ENCODE data around the gene PNPT1. TPM values are rescaled to one million over a fixed set of nuclear protein-coding genes. Genes with fewer than 3 reads are reported as not detected.

PNPT1 gene
- total RNA-seq, 1 experiment from 2014 or later: 33.4 TPM

DNA sequence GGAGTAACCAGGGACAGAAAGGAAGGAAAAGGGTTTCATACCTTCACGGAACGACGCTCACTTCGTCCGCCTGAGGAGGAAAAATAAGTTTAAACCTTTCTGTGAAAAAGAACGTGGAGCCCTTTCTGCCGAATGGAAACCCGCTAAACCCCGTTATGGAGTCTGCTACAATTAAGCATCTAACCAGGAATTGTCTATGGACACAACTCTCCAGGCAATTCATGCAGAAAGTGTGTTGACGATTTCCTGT lies 75.7 kb downstream of the PNPT1 start:
- H3K23me2 ChIP-seq (ENCODE audit: insufficient read length, low read depth, low read length, poor library complexity, severe bottlenecking): peaks cover 7% of the 10 kb centered on the region
- no peak overlapping the region for H3K4me3 Mint-ChIP-seq
- TF ChIP-seq, protein P1, sequence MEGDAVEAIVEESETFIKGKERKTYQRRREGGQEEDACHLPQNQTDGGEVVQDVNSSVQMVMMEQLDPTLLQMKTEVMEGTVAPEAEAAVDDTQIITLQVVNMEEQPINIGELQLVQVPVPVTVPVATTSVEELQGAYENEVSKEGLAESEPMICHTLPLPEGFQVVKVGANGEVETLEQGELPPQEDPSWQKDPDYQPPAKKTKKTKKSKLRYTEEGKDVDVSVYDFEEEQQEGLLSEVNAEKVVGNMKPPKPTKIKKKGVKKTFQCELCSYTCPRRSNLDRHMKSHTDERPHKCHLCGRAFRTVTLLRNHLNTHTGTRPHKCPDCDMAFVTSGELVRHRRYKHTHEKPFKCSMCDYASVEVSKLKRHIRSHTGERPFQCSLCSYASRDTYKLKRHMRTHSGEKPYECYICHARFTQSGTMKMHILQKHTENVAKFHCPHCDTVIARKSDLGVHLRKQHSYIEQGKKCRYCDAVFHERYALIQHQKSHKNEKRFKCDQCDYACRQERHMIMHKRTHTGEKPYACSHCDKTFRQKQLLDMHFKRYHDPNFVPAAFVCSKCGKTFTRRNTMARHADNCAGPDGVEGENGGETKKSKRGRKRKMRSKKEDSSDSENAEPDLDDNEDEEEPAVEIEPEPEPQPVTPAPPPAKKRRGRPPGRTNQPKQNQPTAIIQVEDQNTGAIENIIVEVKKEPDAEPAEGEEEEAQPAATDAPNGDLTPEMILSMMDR (conservative IDR thresholded peaks at IDR 0.05): no peak; the same call in 2 of the 3 replicates
- H3K79me1 ChIP-seq (ENCODE audit: insufficient read depth, low read depth, low read length, poor library complexity, severe bottlenecking): peaks cover 6% of the 10 kb centered on the region
- H2BK20ac ChIP-seq (ENCODE audit: low read depth, low read length, poor library complexity, severe bottlenecking): no peak overlapping the region
- H3K18ac ChIP-seq (ENCODE audit: insufficient read length, low read depth, low read length): peak overlapping the region; percentile 50
- no peak overlapping the region for H2AK5ac ChIP-seq (ENCODE audit: insufficient read length, low read length)
- peak overlapping the region; percentile 96 for H3K9ac ChIP-seq (ENCODE audit: extremely low read depth, insufficient read length, low read length)
- H3K4me1 ChIP-seq (ENCODE audit: insufficient read depth, low read length): no peaks in the 10 kb centered on the region
- H3K4me1 Mint-ChIP-seq: peaks cover 21 to 28% of the 10 kb centered on the region in 2 experiments
- peaks cover 6 to 25% (median 20%) of the 10 kb centered on the region in 3 experiments for H3K36me3 Mint-ChIP-seq (ENCODE audit: insufficient read depth in 1 of 3, low read depth in 3 of 3)
- peak overlapping the region; percentile 69 for H3K4me2 ChIP-seq (ENCODE audit: insufficient read depth, insufficient read length, low read length)
- no peaks in the 10 kb centered on the region for H4K20me1 ChIP-seq (ENCODE audit: control insufficient read depth, insufficient read depth, insufficient read length)
- no peaks in the 10 kb centered on the region for H3K9me3 Mint-ChIP-seq
- DNase-seq: no peak
- no CpG with 5 or more reads among the region's 10 CpGs for WGBS (ENCODE audit: extremely low coverage, insufficient read length, low lambda C conversion rate)
- no peak overlapping the region for H3K4ac ChIP-seq (ENCODE audit: low read depth, low read length)
- no peak overlapping the region for H3K27ac Mint-ChIP-seq
- H3T11ph ChIP-seq (ENCODE audit: low read length): no peak overlapping the region
- H4K5ac ChIP-seq (ENCODE audit: insufficient read length, low read depth, low read length): peak overlapping the region; percentile 74
- H2BK120ac ChIP-seq (ENCODE audit: low read depth, low read length, poor library complexity, severe bottlenecking): no peak overlapping the region
- peak overlapping the region; percentile 53 for H2AFZ ChIP-seq (ENCODE audit: low read length)
- H4K8ac ChIP-seq (replicated peaks; ENCODE audit: insufficient read length, low read depth, low read length): no peak overlapping the region
- H3K9me3 ChIP-seq (ENCODE audit: control insufficient read depth, low read depth, low read length): no peaks in the 10 kb centered on the region
- H2BK12ac ChIP-seq (ENCODE audit: insufficient read length, low read depth, low read length): no peak overlapping the region
- H2BK5ac ChIP-seq (ENCODE audit: insufficient read length, low read length): no peak overlapping the region
- H3K23ac ChIP-seq (ENCODE audit: insufficient read length, low read depth, low read length): no peak overlapping the region
- peak overlapping the region; percentile 36; the same call in 1 of the 2 replicates for H3K14ac ChIP-seq (ENCODE audit: insufficient read depth, low read length)
- H3K56ac ChIP-seq (ENCODE audit: insufficient read length, low read depth, low read length): peak overlapping the region; percentile 55
- H3K79me2 ChIP-seq (ENCODE audit: insufficient read depth, low read length): peaks cover 12% of the 10 kb centered on the region; the same call in 1 of the 2 replicates
- H3K27me3 Mint-ChIP-seq (ENCODE audit: low read depth): no peaks in the 10 kb centered on the region
- no peak overlapping the region for H2BK15ac ChIP-seq (ENCODE audit: low read depth, low read length)
- peak overlapping the region; percentile 83 for H3K27ac ChIP-seq (ENCODE audit: insufficient read length, low read depth, low read length)
- H3K27me3 ChIP-seq (ENCODE audit: insufficient read depth, low read length): no peaks in the 10 kb centered on the region
- no peak overlapping the region for H4K91ac ChIP-seq (ENCODE audit: insufficient read length, low read depth, low read length)

Data from H9 (cell line).